ENCODE results near the gene DCC. TPM values are rescaled to one million over a fixed set of nuclear protein-coding genes. Genes with fewer than 3 reads are reported as not detected.

DCC gene
- total RNA-seq, 2 donors from 2014 or later: 0.10 to 0.48 TPM

GRCh38 chr18:52386306-52386705 lies 46.3 kb downstream of the DCC start:
- H3K36me3 ChIP-seq: no peaks in the 10 kb centered on the region
- no peak overlapping the region for H3K4me3 ChIP-seq
- DNase-seq: no peak
- H3K27me3 ChIP-seq: no peaks in the 10 kb centered on the region
- H3K27ac ChIP-seq: no peak overlapping the region
- TF ChIP-seq, protein P1, sequence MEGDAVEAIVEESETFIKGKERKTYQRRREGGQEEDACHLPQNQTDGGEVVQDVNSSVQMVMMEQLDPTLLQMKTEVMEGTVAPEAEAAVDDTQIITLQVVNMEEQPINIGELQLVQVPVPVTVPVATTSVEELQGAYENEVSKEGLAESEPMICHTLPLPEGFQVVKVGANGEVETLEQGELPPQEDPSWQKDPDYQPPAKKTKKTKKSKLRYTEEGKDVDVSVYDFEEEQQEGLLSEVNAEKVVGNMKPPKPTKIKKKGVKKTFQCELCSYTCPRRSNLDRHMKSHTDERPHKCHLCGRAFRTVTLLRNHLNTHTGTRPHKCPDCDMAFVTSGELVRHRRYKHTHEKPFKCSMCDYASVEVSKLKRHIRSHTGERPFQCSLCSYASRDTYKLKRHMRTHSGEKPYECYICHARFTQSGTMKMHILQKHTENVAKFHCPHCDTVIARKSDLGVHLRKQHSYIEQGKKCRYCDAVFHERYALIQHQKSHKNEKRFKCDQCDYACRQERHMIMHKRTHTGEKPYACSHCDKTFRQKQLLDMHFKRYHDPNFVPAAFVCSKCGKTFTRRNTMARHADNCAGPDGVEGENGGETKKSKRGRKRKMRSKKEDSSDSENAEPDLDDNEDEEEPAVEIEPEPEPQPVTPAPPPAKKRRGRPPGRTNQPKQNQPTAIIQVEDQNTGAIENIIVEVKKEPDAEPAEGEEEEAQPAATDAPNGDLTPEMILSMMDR (IDR thresholded peaks at IDR 0.05): no peak
- no peak overlapping the region for H3K9ac ChIP-seq (ENCODE audit: low read depth in 2 of 2, low read length in 2 of 2)
- intact Hi-C loops (cut with DNase I): no loop called here
- H3K4me1 ChIP-seq: no peaks in the 10 kb centered on the region
- H3K9me3 ChIP-seq: no peaks in the 10 kb centered on the region

DNA sequence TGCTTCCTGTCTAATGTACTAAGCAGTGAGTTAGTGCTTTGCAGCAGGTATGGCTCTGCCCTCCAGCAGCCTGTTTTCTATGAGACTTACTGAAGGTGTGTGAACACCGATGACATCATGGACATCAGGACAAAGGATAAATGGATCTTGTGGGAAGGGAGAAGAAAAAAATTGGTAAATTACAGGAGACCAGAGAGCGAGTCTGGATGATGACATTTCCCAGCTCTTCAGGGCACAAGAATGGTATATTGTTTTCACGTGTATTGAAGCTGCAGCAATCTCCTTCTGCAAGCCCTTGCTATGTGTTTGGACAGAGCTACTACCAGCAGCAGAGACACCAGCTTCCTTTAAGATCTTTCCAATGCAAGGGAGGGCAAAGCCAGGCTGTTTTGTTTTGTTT lies 47.2 kb downstream of the DCC start:
- no peak overlapping the region for H3K4me3 ChIP-seq
- intact Hi-C loops (cut with DNase I): no loop called here
- H3K27me3 ChIP-seq: no peaks in the 10 kb centered on the region
- H3K27ac ChIP-seq: no peak overlapping the region
- TF ChIP-seq, protein P1 (IDR thresholded peaks at IDR 0.05): no peak
- no peak for DNase-seq
- no peaks in the 10 kb centered on the region for H3K36me3 ChIP-seq
- H3K9me3 ChIP-seq: no peaks in the 10 kb centered on the region
- H3K4me1 ChIP-seq: no peaks in the 10 kb centered on the region
- H3K9ac ChIP-seq (ENCODE audit: low read depth in 2 of 2, low read length in 2 of 2): no peak overlapping the region

DNA sequence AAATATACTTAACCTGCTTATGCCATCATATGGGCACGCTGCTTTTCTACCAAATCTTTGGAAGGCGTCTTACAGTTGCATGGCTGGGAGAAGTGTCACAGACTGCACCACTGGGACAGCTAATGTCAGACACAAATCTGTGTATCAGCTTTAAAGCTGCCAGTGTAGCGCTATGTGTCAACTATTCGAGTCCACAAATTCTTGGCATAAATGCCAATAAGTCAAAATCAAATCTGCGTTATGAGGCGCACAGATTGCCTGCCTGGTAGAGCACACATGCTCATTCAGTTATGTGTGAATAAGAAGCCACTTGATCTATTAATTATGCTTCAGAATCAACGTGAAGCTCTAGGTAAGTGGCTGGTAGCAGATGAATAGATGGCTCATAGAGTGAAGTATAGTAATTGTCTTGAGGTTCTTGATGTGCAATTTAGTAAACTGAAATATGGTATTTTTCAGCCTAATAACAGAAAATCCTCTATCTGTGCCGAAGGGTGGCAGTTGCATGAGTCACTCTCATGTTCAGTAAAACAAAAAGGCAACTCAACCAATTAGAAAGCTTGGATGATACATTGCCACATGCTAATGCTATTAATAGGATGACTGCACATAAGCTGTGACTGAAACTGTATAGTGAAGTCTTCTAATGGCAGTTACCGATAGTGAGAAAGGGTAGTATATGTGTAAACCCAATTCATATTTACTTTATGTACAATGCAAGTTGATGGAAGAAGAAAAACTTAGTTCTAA lies 52.0 kb downstream of the DCC start:
- no peak for DNase-seq
- intact Hi-C loops (cut with DNase I): no loop called here
- H3K27ac ChIP-seq: no peak overlapping the region
- no peak overlapping the region for H3K4me3 ChIP-seq
- H3K27me3 ChIP-seq: no peaks in the 10 kb centered on the region
- no peaks in the 10 kb centered on the region for H3K9me3 ChIP-seq
- TF ChIP-seq, protein P1 (IDR thresholded peaks at IDR 0.05): no peak
- no peaks in the 10 kb centered on the region for H3K36me3 ChIP-seq
- H3K4me1 ChIP-seq: no peaks in the 10 kb centered on the region
- H3K9ac ChIP-seq (ENCODE audit: low read depth in 2 of 2, low read length in 2 of 2): no peak overlapping the region

DNA sequence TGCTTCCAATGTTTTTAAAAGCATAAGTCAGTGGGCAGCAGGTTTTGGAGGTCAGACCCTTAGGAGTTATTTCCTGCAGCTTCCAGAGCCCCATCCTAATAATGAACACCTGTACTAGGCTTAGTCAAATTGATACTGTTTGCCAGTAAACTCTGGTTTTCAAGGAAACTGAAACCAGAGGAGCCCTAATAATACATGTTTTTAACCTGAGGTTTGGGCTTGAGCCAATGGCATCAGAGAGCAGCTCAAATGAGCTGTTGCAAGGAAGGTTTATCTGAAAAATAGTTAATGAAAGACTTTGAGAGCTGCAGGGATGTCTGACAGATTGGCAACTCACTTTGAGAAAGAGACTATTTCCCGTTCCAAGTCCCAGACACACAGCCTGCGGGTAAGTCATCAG lies 54.6 kb downstream of the DCC start:
- TF ChIP-seq, protein P1 (IDR thresholded peaks at IDR 0.05): no peak
- no peaks in the 10 kb centered on the region for H3K36me3 ChIP-seq
- no peak for DNase-seq
- no peak overlapping the region for H3K27ac ChIP-seq
- H3K4me1 ChIP-seq: no peaks in the 10 kb centered on the region
- no peak overlapping the region for H3K9ac ChIP-seq (ENCODE audit: low read depth in 2 of 2, low read length in 2 of 2)
- intact Hi-C loops (cut with DNase I): no loop called here
- H3K4me3 ChIP-seq: no peak overlapping the region
- H3K9me3 ChIP-seq: no peaks in the 10 kb centered on the region
- H3K27me3 ChIP-seq: no peaks in the 10 kb centered on the region

DNA sequence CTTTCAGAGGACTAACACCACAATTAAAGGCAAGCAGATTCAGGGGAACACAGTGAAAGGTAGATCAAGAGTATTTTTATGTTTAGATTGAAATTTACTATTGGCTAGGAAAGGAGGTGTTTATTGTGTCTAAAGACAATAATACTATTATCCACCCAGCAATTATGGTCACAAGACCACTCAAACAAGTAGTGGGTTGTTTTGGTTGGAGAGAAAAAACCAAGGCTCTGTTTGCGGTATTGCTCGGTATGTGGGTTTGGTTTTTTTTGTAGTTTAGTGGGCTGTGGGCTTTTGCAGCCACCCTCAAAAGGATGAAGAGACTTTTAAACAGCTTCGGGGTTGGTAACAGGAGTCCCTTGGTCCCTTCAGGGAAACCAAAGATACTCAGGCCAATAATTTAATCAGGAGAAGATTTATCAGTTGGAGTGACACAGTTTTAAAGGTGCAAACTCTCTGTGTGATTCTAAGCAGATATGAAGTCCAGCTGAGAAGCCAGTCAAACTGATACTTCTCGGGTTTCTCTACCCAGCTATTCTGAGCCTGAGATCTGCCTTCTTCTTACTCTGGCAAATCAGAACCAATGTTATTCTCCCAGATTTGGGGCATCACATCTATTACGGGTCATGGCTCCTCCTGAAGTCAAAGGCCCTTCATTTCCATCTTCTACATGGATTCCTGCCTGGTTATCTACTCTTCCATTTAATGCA lies 55.3 kb downstream of the DCC start:
- Histone ChIP-seq H3K27ac (no peak overlapping the region), H3K36me3 (no peaks in the 10 kb centered on the region), H3K27me3 (no peaks in the 10 kb centered on the region), H3K4me3 (no peak overlapping the region), H3K4me1 (no peaks in the 10 kb centered on the region), H3K9ac (ENCODE audit: low read depth in 2 of 2, low read length in 2 of 2) (no peak overlapping the region), H3K9me3 (no peaks in the 10 kb centered on the region)
- intact Hi-C loops (cut with DNase I): no loop called here
- DNase-seq: no peak
- TF ChIP-seq, protein P1 (IDR thresholded peaks at IDR 0.05): no peak

Measured in colonic mucosa (tissue), 4 donors.